Activated naive CD4-positive, alpha-beta T cell treated with Interleukin-2 at 50 U/mL for 16 hours (primary cell): ENCODE measurements around the gene SAP25.

Experiments
- DNase-seq: peaks from one replicate; pipeline ENCODE4 v3.0.0-alpha.2; 2020

Gene SAP25

DNA sequence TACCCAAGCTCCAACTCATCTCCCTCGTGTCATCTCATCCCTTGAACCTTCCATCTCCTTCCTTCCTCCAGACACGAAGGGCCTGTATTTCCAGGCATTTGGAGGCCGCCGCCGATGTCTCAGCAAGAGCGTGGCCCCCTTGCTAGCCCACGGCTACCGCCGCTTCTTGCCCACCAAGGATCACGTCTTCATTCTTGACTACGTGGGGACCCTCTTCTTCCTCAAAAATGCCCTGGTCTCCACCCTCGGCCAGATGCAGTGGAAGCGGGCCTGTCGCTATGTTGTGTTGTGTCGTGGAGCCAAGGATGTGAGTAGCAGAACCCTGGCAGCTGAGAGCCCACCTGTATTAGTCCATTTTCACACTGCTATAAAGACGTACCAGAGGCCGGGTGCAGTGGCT is 17.9 kb upstream of the SAP25 start:
- no peak for DNase-seq

DNA sequence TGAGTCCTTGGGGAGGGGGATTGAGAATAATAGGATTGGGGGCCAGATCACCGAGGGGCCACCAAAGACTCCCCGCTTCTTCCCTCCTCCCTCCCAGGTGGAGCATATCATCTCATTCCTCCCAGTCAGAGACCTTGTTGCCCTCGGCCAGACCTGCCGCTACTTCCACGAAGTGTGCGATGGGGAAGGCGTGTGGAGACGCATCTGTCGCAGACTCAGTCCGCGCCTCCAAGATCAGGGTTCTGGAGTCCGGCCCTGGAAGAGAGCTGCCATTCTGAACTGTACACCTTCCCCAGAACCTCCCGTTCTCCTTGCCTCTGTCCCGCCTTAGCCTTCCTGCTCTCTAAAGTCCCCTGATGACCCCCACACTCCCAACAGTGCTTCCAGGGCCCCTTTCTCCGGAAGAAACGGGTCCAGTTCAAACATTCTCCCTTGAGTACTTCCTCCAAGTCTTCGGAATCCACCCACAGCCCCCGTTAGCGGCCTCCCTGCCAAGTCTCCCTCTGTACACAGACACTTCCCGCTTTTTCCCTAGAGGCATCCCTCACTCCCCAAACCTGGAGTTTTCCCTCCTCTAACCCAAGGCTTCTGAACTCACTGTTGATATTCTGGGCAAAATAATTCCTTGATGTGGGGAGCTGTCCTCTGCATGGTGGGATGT is 16.5 kb upstream of the SAP25 start:
- no peak for DNase-seq

DNA sequence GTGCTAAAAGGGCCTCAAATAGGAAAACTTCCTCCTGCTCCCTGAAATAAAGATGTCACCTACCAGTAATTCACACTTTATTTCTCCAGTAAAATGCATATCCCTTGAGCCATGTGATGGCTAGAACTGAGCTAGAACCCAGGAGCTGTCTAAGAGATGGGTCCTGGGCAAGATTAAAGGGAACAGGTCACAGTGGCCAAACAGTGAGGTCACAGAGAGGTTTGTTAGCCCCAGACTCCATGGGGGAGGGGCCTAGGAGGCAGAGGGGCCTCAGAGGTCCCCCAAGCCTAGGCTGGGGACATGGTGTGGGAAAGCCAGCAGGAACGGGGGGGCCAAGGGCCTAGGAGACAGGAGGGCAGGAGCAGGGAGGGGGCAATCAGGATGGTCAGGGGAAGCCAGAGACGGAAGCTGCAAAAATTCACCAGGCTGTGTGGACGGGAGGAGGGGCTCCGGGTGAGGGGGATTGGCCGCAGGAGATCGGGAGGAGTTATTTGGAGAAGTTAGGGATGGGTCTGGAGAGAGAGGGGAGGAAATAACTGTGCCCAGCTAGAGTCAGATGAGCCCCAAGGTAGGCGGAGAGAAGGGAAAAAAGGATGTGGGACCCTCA is 15.7 kb upstream of the SAP25 start:
- DNase-seq, result no peak

DNA sequence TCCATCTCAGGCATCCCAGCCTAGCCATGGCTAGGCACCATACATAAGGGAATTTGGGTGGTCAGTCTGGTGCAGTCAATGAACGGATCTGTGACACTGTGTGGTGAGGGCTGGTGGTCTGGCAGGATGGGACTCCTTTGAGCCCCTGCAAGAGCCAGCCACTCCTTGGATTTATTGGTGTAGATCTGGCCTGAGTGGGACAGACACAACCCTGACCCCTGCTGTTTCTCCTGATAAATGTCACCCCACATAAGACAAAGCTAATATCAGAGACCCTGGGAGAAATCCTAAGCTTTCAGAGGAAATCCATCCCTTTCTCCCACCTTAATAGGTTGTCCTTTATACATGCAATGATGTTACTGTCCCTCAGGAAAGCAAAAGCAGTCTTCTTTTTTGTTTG is 14.7 kb upstream of the SAP25 start:
- DNase-seq, result no peak

DNA sequence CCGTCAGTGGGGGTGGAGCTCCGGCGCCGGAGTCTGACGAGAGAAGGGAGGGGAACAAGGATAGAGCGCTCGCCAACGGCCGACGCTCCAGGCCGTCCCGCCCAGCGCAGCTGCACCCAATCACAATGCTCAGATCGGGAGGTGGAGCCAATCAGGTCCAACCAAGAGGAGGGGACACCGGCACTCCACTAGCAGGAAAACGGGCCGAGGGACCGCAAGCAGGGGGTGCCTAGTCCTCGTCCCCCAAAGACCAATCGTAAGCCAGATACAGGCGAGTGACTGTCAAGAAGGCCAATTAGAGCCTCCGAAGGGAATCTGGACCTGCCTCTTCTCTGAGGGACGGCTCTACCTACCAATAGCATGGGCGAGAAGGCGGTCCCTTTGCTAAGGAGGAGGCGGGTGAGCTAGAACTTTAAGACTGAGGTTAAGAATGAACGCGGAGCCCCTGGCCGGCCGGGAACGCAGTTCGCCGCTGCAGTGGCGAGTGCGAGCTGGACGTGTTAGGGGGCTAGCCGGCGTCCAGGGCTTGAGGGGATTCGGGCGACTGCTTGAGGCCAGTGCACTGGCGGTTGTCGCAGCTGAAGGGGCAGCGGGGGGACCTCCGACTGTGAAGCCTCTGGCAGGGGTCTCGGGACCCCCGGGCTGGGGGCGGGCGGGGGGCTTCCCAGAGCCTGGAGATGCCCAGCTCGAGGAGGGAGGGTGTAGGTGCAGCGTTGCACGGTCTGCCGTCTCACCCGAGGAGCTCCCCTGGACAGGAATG is 12.7 kb upstream of the SAP25 start, which contains the start of gene FBXO24:
TSS of gene FBXO24 (plus strand) at position 63 of the 760 bp plus-strand sequence. CDS start at position 361, 298 bp downstream.
- DNase-seq, result peak; percentile 100

DNA sequence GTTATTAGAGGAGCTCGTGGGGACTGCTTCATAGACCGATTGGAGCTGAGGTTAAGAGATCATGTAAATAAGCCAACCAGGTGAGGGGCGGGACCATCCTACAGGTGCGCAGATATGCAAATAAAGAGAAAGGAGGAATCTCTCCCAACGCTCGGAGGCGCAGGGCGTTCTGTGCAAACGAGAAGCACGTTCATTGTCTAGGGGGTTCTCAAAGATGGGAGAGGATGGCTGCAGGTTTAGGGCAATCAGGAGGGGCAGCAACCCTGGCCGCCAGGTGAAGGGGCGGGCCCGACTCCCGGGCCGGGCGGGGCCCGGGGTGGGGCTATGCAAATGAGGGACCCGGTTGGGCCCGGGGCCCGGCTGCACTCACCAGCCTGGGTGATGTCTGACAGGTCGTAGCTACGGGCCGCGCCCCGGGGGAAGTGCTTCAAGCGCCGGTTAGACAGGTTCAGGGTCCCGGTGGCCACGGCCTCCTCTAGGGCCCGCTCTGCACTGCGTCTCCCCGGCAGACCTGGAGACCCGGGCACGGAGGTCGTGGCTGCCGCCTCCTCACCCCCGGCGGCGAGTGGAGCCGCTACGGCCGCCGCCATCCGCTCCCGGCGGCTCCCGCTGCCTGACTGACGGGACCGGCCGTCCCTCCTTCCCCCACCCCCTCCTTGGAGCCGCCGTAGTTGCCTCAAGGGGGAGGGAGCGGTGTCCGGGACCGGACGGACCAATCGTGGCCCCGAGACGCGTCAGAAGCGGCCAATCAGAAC is 12.0 kb upstream of the SAP25 start, which contains the start of gene LRCH4:
TSS of gene LRCH4 (minus strand) at position 619 of the 755 bp plus-strand sequence. CDS start at position 590, 29 bp downstream.
- DNase-seq, result peak; percentile 61

DNA sequence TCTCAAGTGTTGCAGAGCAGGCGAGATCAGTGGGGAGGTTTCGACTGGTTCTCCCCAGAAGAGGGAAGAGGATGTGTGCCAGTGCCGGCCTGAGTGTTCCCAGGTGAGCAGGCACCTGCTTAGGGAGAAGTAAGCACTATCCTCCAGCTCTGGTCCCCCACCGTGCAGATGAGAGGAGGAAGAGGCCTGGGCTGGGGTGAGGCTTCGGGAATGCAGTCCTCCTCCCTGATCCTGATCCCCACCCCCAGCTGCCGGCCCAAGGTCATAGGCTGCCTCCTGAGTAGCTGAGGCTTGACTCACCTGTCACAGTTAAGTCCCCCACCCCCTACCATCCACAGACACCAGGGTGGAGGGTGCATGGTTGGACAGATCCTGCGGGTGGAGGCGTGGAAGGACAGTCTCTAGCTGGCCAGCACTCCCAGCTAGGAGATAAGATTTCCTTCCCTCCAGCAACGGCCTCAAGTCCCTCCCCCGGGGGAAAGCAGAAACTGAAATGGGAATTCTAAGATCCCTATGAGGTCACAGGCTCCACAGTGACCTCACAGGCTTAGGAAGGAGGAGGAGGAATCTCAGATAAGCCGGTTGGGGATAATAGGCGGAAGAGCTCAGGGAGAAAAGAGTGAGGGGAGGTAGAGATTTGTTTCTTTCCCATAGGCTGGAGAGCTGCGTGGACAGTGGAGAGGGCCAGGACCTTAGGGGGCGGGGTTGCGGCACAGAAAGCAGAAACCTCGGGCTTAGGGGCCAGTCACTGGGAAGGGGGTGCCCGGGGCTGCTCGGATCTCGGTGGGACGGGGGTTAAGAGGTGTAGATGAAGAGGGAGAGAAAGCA is 11.2 kb upstream of the SAP25 start:
- no peak for DNase-seq

DNA sequence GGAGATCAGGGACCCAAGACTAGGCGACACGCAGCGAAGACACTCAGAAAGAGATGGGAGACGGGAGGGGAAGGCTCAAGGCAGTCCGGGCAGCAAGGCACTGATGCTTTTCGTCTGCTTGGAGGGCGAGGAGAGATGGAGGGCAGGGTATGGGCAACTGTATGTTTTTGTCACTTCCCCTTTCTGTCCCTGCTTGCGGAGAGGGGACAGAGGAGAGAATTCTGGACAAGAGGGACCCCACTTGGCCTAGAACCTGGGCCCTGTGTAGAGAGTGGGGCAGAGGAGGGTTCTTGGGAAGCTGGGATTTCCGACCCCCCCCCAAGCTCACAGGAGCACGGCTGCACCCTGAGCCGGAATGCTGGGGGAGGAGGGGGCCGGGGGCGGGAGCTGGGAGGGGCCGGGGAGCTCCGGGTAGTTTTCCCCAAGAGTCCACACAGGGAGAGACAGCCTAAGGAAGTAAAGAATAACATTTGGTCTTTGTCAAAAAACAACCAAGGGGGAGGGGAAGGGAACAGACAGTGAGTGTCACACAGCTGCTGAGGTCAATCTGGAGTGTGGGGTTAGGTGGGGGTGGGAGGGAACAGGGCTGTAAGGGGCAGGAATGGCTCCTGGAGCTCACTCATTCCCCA is 10.5 kb upstream of the SAP25 start:
- no peak for DNase-seq

DNA sequence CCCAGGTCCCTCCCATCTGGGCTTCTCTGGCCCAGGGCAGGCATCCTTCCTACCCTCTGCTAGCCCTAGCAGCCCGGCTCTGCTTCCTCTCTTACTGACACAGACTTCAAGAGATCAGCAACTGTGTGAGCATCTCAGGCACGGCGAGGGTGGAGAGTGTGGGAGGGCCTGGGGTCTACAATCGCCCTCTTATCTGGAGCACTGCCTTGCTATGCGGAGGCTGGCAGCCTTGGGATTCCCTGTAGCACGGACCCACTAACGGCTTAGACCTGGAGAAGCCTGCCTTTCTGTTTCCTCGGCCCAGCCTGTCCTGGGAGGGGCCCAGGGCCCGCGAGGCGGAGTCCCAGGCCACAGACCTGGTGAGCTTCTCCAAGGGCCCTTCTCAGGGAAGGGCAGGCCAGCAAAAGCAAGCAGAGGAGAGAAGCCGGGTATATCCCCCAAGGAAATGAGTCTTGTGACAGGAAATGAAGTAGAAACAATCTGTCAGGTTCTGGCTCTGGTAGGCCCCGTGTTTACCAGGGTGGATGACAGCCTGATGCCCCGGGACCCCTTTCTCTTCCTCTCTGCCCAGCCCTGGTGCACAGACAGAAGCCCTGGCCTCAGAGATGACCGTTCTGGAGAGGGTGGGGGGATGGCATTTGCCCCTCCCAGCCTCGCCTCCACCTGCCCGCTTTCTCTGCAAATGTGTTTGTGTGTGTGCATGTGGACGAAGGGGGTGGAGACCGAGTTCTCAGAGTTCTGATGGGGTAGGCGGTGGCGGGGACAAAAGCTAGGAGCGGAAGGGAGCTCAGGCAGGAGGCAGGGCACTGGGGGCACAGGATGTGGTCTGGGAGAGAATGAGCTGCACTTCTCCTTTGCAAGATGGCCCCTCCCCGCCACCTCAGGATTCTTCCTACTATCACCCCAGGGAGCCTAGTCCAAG is 9.7 kb upstream of the SAP25 start:
- peak; percentile 68 for DNase-seq

DNA sequence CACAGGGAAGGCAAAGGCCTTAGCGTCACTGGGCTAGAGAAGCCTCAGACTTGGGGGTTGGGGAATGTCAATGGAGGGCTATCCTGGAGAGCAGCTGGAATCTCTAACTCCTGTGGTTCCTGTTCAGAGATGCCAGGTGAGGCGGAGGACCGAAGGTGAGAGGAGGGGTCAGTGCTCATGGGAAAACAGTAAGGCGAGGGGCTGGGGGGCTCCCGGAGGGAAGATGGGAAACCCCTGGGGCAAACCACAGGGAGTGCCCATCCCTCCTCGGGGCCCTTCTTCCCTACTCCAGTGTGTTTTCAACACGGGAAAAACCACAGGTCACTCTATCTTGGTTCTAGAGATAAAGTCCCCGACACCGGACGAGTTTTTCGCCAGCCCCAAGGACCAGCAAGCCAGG is 8.9 kb upstream of the SAP25 start:
- DNase-seq, result no peak

DNA sequence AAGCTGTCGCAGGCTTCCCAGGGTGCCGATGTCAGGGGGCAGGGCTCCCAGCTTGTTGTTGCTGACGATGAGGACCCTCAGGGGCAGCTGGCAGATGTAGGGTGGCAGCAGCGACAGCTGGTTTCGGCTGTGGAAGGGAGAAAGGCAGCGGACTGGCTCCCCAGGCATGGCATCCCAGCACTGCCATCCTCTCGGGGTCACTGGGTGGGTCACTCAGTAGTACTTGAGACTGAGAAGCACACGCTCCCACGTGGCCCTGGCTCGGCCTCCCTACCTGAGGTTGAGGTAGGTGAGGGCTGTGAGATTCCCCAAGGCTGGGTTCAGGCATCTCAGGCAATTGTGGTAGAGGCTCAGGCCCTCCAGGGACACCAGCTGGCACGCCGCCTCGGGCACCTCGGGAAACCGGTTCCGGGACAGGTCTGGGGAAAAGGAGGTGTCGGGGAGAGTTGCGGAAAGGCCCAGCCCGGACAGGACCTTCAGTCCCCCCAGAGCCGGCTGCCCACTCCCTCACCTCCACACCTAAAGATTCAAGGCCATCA is 8.4 kb upstream of the SAP25 start:
- DNase-seq, result no peak

DNA sequence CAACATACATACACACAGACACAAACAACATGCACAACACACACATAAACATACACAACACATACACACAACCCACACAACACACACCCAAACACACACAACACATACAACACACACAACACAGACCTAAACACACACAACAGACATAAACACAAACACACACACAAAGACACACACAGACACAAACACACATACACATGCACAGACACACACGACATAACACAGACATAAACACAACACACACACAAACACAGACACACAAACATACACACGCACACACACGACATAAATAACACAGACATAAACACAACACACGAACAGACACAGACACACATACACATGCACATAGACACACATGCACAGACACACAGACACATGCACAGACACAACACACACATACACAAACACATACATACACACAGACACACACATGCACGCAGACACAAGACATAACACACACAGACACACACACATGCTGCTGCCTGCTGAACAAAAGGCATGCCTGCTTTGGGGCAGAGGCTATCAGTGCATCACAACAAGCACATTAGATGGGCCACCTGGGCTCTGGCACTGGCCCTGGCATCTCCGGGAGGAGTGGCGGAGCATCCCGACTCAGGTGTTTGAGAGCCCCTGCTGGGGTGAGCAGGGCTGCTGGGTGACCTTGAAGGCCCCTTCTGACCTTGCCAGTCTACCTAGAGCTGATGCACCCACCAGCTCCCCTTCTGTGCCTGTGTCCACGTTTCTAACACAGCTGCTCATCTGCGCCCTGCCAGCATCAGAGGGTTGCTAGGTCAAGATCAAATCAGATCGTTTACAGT is 7.0 kb upstream of the SAP25 start:
- no peak for DNase-seq

DNA sequence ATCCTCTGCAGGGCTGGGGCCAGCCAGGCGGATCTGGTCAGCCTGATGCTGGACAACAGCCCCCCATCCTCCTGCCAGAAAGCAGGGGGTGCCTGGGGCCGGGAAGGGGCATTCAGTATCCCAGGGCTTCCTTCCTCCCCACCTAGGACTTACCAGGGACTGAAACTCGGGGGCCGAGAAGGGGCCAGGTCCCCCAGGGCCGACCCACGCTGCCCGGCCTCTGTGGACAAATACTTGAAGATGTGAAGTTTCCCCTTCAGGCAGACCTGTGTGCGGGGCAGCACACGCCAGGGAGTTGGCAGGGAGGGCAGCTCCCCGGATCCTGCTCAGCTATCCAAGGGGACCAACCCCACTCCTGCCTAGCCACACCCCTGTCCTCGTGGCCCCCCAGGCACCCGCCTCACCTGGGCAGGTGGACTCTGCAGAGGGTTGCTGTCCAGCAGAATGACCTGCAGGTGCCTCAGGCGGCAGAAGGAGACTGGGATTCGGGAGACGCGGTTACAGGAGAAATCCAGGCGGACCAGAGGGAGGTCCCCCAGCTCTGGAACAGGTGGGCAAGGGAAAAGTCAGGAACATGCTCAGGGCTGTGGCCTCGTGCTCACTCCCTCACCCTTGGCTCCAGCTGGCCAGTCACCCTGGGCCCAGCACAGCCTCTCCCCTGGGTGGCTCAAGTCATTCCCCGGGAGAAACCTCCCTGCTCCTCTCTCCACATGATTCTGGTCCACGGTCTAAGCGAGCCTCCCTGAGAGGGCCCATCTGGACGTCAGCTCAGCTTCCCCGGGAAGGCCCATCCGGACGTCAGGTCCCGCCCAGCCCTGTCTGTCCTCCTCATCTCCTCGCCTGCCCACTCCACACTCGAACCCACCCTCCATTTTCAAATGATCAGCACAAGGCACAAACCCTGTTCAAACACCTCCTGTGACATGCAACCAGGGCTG is 4.8 kb upstream of the SAP25 start:
- DNase-seq, result no peak

DNA sequence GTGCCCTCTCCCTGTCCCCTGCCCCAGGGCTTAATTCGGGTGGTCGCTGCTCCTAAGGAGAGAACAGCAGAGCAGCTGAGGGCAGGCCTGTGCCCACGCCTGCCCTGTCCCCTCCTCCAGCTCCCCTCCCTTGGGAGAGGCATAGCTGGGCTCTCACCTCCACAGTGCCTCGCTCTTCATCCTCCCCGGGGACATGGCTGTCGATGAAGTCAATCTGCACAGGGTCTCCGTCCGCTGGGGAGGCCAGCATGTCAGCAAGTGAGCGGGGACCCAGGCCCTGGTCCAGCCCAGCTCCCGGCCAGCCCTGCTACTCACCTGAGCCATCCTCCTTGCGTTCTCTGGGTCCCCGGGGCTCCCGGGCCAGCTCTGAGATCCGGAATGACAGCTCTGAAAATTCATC is 3.8 kb upstream of the SAP25 start:
- no peak for DNase-seq

DNA sequence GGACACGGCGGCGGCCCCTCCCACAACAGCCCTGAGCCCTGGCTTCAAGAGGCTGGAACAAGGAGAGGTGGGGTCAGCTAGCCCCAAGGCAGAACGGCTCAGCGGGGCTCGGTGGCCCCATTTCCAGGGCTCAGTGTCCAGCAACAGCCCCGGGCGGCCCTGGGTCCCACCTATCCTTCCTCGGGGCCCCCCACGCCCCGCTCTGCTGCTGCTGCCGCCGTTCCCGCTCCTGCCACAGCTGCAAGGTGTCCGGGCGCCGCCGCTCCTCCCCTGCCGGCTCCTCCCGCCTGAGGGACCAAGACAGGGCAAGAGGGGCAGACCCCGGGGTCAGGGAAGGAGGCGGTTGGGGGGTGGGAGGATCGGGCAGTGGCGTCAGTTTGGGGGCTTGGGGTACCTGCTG is 3.4 kb upstream of the SAP25 start:
- no peak for DNase-seq

DNA sequence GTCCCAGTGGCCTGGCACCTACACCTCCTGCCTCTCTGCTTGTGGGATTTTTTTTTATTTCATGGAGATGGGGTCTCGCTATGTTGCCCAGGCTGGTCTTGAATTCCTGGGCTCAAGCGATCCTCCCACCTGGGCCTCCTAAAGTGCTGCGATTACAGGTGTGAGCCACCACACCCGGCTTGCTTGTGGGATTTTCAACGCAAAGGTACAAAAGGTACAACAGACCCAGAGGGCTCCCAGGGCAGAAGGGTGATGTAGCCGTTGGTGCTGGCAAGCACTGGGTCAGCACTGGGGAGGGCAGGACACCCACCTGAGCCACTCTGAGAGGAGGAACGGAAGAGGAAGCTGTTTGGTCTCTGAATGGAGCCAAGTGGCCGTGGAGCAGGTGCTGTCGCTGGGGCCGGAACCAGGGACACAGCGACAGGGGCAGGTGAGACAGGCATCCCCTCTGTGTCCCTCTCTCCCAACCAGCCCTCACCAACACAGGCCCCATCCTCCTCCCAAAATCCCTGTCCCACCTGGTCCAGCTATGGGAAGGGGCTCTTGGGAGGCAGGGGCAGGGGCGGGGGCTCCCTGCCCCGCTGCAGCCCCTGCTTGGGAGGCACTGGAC is 2.8 kb upstream of the SAP25 start:
- DNase-seq, result no peak

DNA sequence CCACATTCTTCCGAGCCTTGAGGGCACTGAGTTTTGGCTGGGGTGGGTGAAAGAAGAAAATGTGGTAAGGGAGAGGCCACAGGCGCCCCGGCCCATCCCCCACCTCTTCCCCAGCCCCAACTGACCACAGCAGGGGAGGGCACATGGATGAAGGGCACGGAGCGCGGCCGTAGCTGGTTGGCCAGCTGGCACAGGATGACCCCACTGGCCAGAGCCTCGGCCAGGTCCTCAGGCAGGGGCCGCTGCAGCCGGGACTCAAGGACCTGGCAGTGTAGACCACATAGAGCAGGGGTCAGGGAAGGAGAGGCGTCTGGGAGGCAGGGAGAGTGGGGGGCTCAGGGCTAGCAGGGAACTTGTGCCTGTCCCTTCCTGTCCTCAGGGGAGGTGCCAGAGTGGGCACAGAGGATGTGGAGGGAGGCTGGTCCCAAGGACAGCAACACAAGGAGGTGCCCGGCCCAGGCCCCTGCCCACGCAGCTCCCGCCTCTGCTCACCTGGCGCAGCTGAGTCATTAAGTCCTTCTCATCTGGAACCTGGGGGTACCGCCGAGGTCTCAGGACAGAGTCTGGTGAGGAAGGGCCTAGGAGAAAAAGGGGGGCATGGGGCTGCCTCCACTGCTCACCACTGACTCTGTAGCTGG is 2.2 kb upstream of the SAP25 start:
- no peak for DNase-seq
